ENCODE data around the gene TLCD4.
"Not testable (repeated sequence)": the region's sequence is repeated elsewhere in the genome, so short reads cannot be mapped to it uniquely, and the experiment has no call there.

Gene TLCD4

DNA sequence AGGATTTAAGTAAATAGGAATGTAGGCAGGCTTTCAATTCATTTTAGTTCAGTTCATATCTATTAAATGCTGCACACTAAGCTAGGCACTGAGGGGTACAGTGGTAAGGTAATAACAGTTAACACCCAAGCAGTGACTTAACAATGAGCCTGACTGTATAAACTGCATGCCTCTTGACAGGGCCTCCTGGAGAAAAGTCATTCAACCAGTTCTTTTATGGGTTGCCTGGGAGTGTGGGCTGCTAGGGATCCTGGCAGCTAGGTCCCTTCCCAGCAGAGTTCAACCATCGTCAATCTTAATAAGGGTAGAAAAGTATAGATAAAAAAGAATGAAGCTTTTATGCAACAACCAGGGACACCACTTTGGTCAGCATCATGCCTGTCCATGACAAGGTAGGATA, 36.3 kb upstream of the TLCD4 start:
- no peaks in the 10 kb centered on the region for H3K4me1 ChIP-seq (ENCODE audit: control insufficient read depth, insufficient read depth, low read length)
- no peak overlapping the region for H3K9ac ChIP-seq (ENCODE audit: low read length in 2 of 2)
- H3K9me3 ChIP-seq (ENCODE audit: control insufficient read depth in 2 of 2, low read length in 2 of 2): no peaks in the 10 kb centered on the region
- H3K4me3 ChIP-seq (ENCODE audit: low read length in 2 of 2): no peak overlapping the region
- no peaks in the 10 kb centered on the region for H3K36me3 ChIP-seq (ENCODE audit: control insufficient read depth in 2 of 2, insufficient read depth in 2 of 2, low read length in 2 of 2)
- H3K27ac ChIP-seq (ENCODE audit: low read length): no peak overlapping the region
- no peaks in the 10 kb centered on the region for H3K27me3 ChIP-seq (ENCODE audit: control insufficient read depth in 1 of 2, insufficient read depth in 2 of 2, low read length in 2 of 2)

DNA sequence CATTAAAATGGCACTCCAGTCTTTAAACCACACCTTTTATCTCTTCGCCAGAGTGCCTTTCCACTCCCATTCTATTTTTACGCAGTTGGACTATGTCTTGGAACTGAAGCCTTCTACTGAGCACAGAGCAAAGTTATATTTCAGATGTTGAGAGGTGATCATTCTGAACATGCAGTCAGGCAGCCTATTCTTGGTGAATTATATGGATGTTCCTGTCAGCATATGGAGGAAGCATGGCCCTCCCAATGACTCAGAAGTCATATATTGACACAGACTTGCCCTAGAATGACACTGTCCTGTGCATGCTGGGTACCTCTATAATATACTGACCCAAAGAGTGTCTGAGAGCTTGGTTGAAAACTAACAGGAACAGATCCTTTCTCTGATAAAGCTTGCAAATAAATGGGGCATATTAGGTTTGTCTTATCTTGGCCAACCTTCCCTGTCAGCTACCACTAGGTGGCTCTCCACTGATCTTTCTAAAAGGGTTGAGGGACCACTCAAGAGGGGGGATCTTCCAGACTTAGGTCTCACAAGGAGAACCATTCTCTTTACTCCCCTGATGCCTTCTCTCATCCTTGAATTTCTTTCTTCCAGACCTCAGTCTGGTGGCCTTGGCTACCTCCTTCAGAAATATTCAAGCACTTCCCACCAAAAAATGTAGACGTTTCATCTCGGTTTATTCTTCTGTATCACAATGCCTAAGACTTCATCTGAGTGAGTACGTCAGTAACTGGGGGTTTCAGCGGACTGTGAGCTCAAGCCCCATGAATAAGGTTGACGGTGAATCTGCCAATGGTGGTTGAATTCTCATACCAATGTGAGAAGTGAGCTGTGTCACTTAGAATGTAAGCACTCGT, 32.6 kb upstream of the TLCD4 start:
- H3K9ac ChIP-seq (ENCODE audit: low read length in 2 of 2): no peak overlapping the region
- no peak overlapping the region for H3K27ac ChIP-seq (ENCODE audit: low read length)
- H3K27me3 ChIP-seq (ENCODE audit: control insufficient read depth in 1 of 2, insufficient read depth in 2 of 2, low read length in 2 of 2): no peaks in the 10 kb centered on the region
- no peak overlapping the region for H3K4me3 ChIP-seq (ENCODE audit: low read length in 2 of 2)
- no peaks in the 10 kb centered on the region for H3K36me3 ChIP-seq (ENCODE audit: control insufficient read depth in 2 of 2, insufficient read depth in 2 of 2, low read length in 2 of 2)
- H3K9me3 ChIP-seq (ENCODE audit: control insufficient read depth in 2 of 2, low read length in 2 of 2): no peaks in the 10 kb centered on the region
- peaks cover 3% of the 10 kb centered on the region for H3K4me1 ChIP-seq (ENCODE audit: control insufficient read depth, insufficient read depth, low read length)

DNA sequence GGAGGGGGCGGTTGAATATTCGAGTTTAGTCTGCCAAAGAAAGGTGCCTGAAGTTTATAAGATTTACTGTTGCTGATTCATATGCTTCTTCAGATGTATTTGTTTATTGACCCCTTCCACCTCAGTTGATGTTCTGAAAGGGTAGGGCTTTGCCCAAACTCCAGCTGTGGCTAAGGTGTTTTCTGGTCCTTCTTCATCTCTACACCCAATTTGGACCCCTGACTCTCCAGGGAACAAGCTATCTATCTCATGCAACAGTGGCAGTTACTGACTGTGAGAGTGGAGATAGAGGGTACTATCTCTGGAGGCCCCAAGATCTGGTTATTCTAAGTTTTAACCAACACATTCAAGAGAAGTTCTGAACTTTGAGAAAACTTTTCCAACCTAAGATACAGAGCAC, 31.8 kb upstream of the TLCD4 start:
- Histone ChIP-seq H3K4me1 (ENCODE audit: control insufficient read depth, insufficient read depth, low read length) (peaks cover 3% of the 10 kb centered on the region), H3K36me3 (ENCODE audit: control insufficient read depth in 2 of 2, insufficient read depth in 2 of 2, low read length in 2 of 2) (no peaks in the 10 kb centered on the region), H3K27ac (ENCODE audit: low read length) (no peak overlapping the region), H3K9me3 (ENCODE audit: control insufficient read depth in 2 of 2, low read length in 2 of 2) (no peaks in the 10 kb centered on the region), H3K4me3 (ENCODE audit: low read length in 2 of 2) (no peak overlapping the region), H3K27me3 (ENCODE audit: control insufficient read depth in 1 of 2, insufficient read depth in 2 of 2, low read length in 2 of 2) (no peaks in the 10 kb centered on the region), H3K9ac (ENCODE audit: low read length in 2 of 2) (no peak overlapping the region)

DNA sequence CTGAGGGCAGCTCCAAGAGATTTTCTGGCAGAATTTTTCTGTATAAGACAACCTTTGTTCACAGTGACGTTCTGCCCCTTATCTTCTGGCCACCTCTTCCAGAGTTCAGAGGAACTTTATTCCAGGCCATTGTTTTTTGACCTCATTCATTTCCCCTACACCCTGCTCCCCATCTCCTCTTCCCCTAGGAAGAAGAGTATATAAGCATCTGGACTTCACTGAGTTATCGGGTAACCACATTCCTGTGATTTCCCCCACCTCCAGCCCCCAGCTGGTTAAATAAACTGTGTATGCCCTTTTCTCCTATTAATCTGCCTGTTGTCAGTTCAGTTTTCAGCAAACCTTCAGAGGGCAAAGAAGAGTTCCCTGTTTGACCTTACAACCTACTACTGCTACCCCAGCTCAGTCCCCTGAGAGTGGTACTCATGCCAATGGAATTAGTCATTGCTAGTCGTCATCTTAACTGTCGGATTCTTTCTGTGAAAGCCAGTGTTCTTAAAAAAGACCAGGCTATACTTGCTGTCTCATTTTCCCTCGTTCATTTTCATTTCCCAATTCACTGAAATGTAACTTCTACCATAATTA, 30.1 kb upstream of the TLCD4 start:
- Histone ChIP-seq H3K4me1 (ENCODE audit: control insufficient read depth, insufficient read depth, low read length) (peaks cover 3% of the 10 kb centered on the region), H3K4me3 (ENCODE audit: low read length in 2 of 2) (no peak overlapping the region), H3K27ac (ENCODE audit: low read length) (peak overlapping the region; percentile 31), H3K9ac (ENCODE audit: low read length in 2 of 2) (no peak overlapping the region), H3K9me3 (ENCODE audit: control insufficient read depth in 2 of 2, low read length in 2 of 2) (no peaks in the 10 kb centered on the region), H3K36me3 (ENCODE audit: control insufficient read depth in 2 of 2, insufficient read depth in 2 of 2, low read length in 2 of 2) (no peaks in the 10 kb centered on the region), H3K27me3 (ENCODE audit: control insufficient read depth in 1 of 2, insufficient read depth in 2 of 2, low read length in 2 of 2) (no peaks in the 10 kb centered on the region)

DNA sequence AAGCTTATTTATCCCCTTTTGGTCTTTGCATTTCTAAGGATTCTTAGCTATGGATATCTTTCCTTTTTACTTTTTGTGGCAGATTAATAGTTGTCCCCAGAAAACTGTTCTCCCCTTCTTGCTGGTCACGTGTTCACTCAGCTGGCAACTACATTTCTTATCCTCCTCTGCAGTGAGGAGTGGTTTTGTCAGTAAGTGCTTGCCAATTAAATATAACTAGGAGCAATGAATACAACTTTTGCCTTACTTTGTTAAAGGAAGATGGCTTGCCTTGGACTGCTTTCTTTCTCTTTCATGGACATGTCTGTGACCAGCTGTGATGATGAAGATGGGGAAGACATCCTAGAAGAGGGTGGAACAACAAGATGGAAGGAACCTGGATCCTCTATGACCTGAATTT, 28.9 kb upstream of the TLCD4 start:
- no peak overlapping the region for H3K4me3 ChIP-seq (ENCODE audit: low read length in 2 of 2)
- H3K9ac ChIP-seq (ENCODE audit: low read length in 2 of 2): no peak overlapping the region
- H3K4me1 ChIP-seq (ENCODE audit: control insufficient read depth, insufficient read depth, low read length): peaks cover 3% of the 10 kb centered on the region
- no peaks in the 10 kb centered on the region for H3K27me3 ChIP-seq (ENCODE audit: control insufficient read depth in 1 of 2, insufficient read depth in 2 of 2, low read length in 2 of 2)
- H3K27ac ChIP-seq (ENCODE audit: low read length): no peak overlapping the region
- no peaks in the 10 kb centered on the region for H3K9me3 ChIP-seq (ENCODE audit: control insufficient read depth in 2 of 2, low read length in 2 of 2)
- H3K36me3 ChIP-seq (ENCODE audit: control insufficient read depth in 2 of 2, insufficient read depth in 2 of 2, low read length in 2 of 2): no peaks in the 10 kb centered on the region

DNA sequence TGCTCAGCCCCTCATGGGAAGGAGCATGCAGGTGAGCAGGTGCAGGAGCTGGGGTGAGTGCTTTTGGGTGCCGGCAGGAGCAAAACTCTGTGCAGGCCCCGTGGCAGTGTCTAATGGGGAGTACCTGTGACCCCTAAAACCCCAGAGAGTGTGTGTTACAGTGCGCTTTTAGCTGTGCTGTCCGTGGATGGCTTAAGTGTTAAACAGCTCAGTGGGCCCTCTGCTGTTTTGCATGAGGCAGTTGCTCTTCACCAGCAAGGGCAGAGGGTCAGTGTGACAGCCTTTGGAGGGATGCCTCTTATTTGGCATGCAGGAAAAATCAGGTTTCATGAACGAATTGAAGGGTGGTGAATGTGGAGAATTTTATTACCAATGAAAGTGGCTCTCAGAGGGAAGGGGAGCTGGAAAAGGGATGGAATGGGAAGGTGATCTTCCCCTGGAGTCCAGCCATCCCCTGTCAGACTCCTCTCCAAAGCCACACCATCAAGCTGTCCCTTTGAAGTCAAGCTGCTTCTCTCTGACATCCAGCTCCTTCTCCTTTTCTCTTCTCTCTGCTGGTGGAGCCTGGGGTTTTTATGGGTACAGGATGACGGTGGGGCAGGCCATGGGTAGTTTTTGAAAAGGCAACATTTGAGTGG, 27.4 kb upstream of the TLCD4 start:
- H3K9ac ChIP-seq (ENCODE audit: low read length in 2 of 2): no peak overlapping the region
- H3K27ac ChIP-seq (ENCODE audit: low read length): no peak overlapping the region
- H3K4me1 ChIP-seq (ENCODE audit: control insufficient read depth, insufficient read depth, low read length): peaks cover 3% of the 10 kb centered on the region
- no peaks in the 10 kb centered on the region for H3K9me3 ChIP-seq (ENCODE audit: control insufficient read depth in 2 of 2, low read length in 2 of 2)
- H3K27me3 ChIP-seq (ENCODE audit: control insufficient read depth in 1 of 2, insufficient read depth in 2 of 2, low read length in 2 of 2): no peaks in the 10 kb centered on the region
- no peaks in the 10 kb centered on the region for H3K36me3 ChIP-seq (ENCODE audit: control insufficient read depth in 2 of 2, insufficient read depth in 2 of 2, low read length in 2 of 2)
- no peak overlapping the region for H3K4me3 ChIP-seq (ENCODE audit: low read length in 2 of 2)

DNA sequence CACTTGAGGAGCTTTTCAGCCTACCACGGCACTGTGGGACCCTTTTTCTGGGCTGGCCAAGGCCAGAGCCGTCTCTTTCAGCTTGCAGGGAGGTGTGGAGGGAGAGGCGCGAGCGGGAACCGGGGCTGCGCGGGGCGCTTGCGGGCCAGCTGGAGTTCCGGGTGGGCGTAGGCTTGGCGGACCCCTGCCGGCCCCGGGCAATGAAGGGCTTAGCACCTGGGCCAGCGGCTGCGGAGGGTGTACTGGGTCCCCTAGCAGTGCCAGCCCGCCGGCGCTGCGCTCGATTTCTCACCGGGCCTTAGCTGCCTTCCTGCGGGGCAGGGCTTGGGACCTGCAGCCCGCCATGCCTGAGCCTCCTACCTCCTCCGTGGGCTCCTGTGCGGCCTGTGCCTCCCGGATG, 25.9 kb upstream of the TLCD4 start:
- not testable (repeated sequence) for H3K4me1 ChIP-seq (ENCODE audit: control insufficient read depth, insufficient read depth, low read length); H3K9me3 ChIP-seq (ENCODE audit: control insufficient read depth in 2 of 2, low read length in 2 of 2); H3K27ac ChIP-seq (ENCODE audit: low read length); H3K9ac ChIP-seq (ENCODE audit: low read length in 2 of 2); H3K27me3 ChIP-seq (ENCODE audit: control insufficient read depth in 1 of 2, insufficient read depth in 2 of 2, low read length in 2 of 2); H3K36me3 ChIP-seq (ENCODE audit: control insufficient read depth in 2 of 2, insufficient read depth in 2 of 2, low read length in 2 of 2); H3K4me3 ChIP-seq (ENCODE audit: low read length in 2 of 2)

DNA sequence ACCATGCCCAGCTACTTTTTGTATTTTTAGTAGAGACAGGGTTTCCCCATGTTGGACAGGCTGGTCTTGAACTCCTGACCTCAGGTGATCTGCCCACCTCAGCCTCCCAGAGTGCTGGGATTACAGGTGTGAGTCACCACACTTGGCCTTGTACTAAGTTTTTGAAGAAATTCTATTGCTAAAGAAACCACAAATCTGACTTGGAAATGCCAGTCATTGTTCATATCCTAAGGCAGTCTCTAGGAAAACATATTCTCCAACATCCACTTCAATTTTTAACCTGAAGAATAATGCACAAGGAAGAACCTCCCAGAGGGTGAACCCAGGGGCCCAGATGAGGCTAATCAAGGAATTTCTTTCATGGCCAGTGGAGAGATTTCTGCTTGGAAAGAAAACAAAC, 24.3 kb upstream of the TLCD4 start:
- not testable (repeated sequence) for H3K27ac ChIP-seq (ENCODE audit: low read length); H3K9ac ChIP-seq (ENCODE audit: low read length in 2 of 2)

DNA sequence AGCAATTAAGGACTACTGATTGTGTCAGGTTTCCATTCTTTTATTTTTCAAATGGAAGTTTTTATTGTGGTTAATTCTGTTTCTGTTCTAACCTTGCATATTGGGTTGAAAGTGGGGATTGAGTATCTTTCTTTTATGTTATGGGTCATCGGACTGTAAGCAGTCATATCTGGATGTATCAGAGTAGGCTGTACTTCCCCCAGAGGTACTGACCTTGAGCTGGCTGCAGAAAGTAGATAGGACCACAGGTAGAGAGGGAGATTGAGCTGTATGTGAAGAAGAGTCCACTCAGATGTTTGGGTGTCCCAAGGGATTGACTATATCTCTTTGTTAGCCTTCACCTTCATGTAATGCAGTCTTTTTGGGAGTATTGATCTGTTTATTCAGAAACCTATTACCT, 23.9 kb upstream of the TLCD4 start:
- H3K27ac ChIP-seq (ENCODE audit: low read length): no peak overlapping the region
- no peak overlapping the region for H3K9ac ChIP-seq (ENCODE audit: low read length in 2 of 2)
- no peaks in the 10 kb centered on the region for H3K9me3 ChIP-seq (ENCODE audit: control insufficient read depth in 2 of 2, low read length in 2 of 2)
- H3K4me3 ChIP-seq (ENCODE audit: low read length in 2 of 2): no peak overlapping the region
- no peaks in the 10 kb centered on the region for H3K4me1 ChIP-seq (ENCODE audit: control insufficient read depth, insufficient read depth, low read length)
- H3K27me3 ChIP-seq (ENCODE audit: control insufficient read depth in 1 of 2, insufficient read depth in 2 of 2, low read length in 2 of 2): no peaks in the 10 kb centered on the region
- H3K36me3 ChIP-seq (ENCODE audit: control insufficient read depth in 2 of 2, insufficient read depth in 2 of 2, low read length in 2 of 2): no peaks in the 10 kb centered on the region

More for the DNA sequence above, 24.3 kb upstream of the TLCD4 start:
- not testable (repeated sequence) for H3K4me1 ChIP-seq (ENCODE audit: control insufficient read depth, insufficient read depth, low read length); H3K4me3 ChIP-seq (ENCODE audit: low read length in 2 of 2); H3K9me3 ChIP-seq (ENCODE audit: control insufficient read depth in 2 of 2, low read length in 2 of 2); H3K36me3 ChIP-seq (ENCODE audit: control insufficient read depth in 2 of 2, insufficient read depth in 2 of 2, low read length in 2 of 2); H3K27me3 ChIP-seq (ENCODE audit: control insufficient read depth in 1 of 2, insufficient read depth in 2 of 2, low read length in 2 of 2)

DNA sequence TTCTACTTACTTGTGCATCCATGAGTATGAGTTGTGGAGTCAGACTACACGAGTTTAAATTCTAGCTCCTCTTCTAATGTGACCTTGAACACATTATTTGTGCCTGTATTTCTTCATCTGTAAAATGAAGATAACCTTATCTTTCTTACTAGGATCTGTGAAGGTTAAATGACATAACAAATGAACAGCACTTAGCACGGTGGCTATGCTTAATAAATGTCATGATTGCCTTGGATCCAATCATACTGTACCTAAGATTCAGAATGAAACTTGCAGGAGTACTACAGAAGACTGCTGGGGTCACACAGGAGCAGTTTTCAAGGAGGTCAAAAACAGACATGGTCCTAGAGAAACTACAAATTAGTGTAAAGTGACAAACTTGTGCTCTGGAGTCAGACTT, 22.2 kb upstream of the TLCD4 start:
- Histone ChIP-seq H3K4me3 (ENCODE audit: low read length in 2 of 2) (no peak overlapping the region), H3K4me1 (ENCODE audit: control insufficient read depth, insufficient read depth, low read length) (no peaks in the 10 kb centered on the region), H3K36me3 (ENCODE audit: control insufficient read depth in 2 of 2, insufficient read depth in 2 of 2, low read length in 2 of 2) (no peaks in the 10 kb centered on the region), H3K9me3 (ENCODE audit: control insufficient read depth in 2 of 2, low read length in 2 of 2) (no peaks in the 10 kb centered on the region), H3K27ac (ENCODE audit: low read length) (no peak overlapping the region), H3K27me3 (ENCODE audit: control insufficient read depth in 1 of 2, insufficient read depth in 2 of 2, low read length in 2 of 2) (no peaks in the 10 kb centered on the region), H3K9ac (ENCODE audit: low read length in 2 of 2) (no peak overlapping the region)

DNA sequence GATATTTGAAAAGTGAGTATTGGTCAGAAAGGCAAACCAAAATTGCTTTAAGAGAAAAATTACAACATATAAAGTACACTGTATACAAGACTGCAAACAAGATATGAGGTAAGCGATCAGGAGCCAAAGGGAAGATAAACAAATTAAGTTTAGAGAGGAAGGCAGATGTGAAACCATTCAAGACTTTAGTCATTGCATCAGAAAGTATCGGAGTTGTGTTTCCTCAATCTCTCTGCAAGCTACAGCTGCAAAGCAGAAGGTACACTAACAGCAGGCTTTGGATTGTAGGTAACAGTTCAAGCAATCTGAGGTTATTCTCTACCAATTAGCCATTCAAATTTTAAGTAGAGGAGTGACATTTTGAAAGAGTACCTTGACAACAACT, 21.3 kb upstream of the TLCD4 start:
- no peak overlapping the region for H3K27ac ChIP-seq (ENCODE audit: low read length)
- no peaks in the 10 kb centered on the region for H3K9me3 ChIP-seq (ENCODE audit: control insufficient read depth in 2 of 2, low read length in 2 of 2)
- no peaks in the 10 kb centered on the region for H3K27me3 ChIP-seq (ENCODE audit: control insufficient read depth in 1 of 2, insufficient read depth in 2 of 2, low read length in 2 of 2)
- H3K9ac ChIP-seq (ENCODE audit: low read length in 2 of 2): no peak overlapping the region
- no peak overlapping the region for H3K4me3 ChIP-seq (ENCODE audit: low read length in 2 of 2)
- no peaks in the 10 kb centered on the region for H3K4me1 ChIP-seq (ENCODE audit: control insufficient read depth, insufficient read depth, low read length)
- no peaks in the 10 kb centered on the region for H3K36me3 ChIP-seq (ENCODE audit: control insufficient read depth in 2 of 2, insufficient read depth in 2 of 2, low read length in 2 of 2)
